Articular chondrocyte of knee joint (primary cell): ENCODE results near the gene TCAF1. TPM values are rescaled to one million over a fixed set of nuclear protein-coding genes. Genes with fewer than 3 reads are reported as not detected.

ENCODE experiments used
- total RNA-seq: library from RNA; depleted of rRNA; stranded (reverse); fragments of >200 nt; gene quantifications from 2 replicates; pipeline ENCODE4 v1.2.3, GENCODE V29; 2012

The TCAF1 gene, protein sequence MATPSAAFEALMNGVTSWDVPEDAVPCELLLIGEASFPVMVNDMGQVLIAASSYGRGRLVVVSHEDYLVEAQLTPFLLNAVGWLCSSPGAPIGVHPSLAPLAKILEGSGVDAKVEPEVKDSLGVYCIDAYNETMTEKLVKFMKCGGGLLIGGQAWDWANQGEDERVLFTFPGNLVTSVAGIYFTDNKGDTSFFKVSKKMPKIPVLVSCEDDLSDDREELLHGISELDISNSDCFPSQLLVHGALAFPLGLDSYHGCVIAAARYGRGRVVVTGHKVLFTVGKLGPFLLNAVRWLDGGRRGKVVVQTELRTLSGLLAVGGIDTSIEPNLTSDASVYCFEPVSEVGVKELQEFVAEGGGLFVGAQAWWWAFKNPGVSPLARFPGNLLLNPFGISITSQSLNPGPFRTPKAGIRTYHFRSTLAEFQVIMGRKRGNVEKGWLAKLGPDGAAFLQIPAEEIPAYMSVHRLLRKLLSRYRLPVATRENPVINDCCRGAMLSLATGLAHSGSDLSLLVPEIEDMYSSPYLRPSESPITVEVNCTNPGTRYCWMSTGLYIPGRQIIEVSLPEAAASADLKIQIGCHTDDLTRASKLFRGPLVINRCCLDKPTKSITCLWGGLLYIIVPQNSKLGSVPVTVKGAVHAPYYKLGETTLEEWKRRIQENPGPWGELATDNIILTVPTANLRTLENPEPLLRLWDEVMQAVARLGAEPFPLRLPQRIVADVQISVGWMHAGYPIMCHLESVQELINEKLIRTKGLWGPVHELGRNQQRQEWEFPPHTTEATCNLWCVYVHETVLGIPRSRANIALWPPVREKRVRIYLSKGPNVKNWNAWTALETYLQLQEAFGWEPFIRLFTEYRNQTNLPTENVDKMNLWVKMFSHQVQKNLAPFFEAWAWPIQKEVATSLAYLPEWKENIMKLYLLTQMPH
- total RNA-seq: 71.9 and 81.0 TPM in 2 replicates

DNA sequence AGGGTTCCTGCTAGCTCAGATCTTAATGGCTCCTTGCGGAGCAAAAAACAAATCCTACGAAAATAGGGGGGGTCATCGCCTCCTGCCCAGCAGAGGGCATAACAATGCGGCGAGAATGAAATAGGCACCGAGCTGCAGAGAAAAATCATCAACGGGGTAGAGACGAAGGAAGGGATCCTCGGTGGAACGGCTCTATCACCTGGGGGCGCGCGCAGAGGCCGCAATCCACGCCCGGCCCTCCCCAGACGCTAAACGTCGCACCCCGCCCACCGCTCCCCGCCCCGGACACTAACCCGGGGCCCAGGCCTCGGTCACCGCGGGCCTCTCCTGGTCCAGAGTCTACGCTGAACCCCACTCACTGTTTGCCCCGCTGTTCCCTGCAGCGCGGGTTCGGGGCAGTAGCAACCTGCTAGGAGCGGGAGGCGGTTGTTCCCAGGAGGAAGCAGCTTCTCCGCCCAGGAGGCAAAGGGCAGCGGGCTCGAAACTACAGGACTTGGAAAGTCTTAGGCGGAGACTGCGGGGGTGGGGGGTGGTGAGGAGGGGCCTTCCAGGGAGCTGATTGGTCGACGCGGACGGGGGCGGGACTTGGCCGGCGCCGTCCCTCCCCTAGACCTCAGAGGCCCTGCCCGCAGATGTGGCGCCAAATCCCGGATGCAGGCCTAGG, at the start of gene TCAF1:
Gene TCAF1, minus strand, starts transcription at position 509 of the 664 bp plus-strand sequence. CDS start 25,568 bp downstream, outside the sequence.

DNA sequence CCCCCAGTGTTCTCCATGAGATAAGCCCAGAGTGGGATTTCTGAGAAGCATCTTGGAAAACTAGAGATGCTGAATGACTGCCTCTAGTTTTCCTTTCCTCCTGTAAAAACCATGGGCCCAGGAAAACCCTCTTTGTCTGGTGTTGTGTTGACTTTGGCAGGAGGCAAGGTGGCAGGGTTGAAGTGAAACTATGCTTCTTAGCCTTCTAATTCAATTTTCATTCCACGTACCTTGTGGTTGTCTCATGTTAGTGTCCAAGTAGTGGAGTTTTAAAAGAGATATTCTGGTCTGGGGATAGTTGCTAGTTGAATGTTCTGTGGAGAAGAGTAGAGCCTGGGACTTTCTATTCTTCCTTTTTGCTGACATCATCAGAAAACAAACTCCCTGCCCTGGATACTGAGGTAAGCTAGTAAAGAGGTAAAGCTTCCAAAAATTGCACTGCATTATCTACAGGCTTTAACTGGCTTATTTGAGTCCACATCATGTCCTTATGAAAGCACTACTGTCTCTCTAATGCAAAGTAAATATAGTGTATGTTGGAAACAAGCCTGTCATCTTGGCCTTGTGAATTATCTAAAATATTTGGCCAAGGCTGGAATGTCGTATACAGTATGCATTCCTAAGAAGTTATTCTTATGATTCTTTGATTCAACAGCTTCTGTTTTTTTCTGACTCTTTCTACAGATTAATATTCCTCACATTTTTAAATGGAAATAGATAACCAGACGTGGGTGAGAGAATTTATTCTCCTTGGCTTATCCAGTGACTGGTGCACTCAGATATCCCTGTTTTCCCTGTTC, 32.8 kb upstream of the TCAF1 start, which contains the start of gene OR2F2:
Gene OR2F2, plus strand, starts transcription at position 708 of the 800 bp plus-strand sequence. Its CDS starts 0 bp downstream, at position 708.

Other genes starting within 250 kb of the TCAF1 start
- gene CTAGE6, start 144.5 kb downstream of the TCAF1 start, total RNA-seq: 3.4 and 3.8 TPM in 2 replicates
- gene OR2F2, start 33.1 kb upstream of the TCAF1 start, total RNA-seq: 0.11 TPM in 1 of 2 replicates, not detected in the other
- gene OR2F1, start 52.7 kb upstream of the TCAF1 start, total RNA-seq: not detected in 2 replicates
- not detected in 2 replicates for gene OR6B1, start 98.1 kb upstream of the TCAF1 start, total RNA-seq
- not detected in 2 replicates for gene OR2A5, start 146.8 kb upstream of the TCAF1 start, total RNA-seq
- not detected in 2 replicates for gene OR2A25, start 167.6 kb upstream of the TCAF1 start, total RNA-seq
- gene OR2A12, start 184.1 kb upstream of the TCAF1 start, total RNA-seq: under 0.01 TPM in 1 of 2 replicates, not detected in the other
- not detected in 2 replicates for gene OR2A2, start 207.4 kb upstream of the TCAF1 start, total RNA-seq
- not detected in 2 replicates for gene OR2A14, start 221.0 kb upstream of the TCAF1 start, total RNA-seq